Liver (tissue), 9 donors: ENCODE results near the gene COPZ1. TPM values are rescaled to one million over a fixed set of nuclear protein-coding genes. Genes with fewer than 3 reads are reported as not detected.

Experiments
- DNase-seq: peaks from one replicate; pipeline ENCODE4 v3.0.0-alpha.2; 2017; ENCODE audit warnings: low spot score
- H3K27ac ChIP-seq, 2 donors: one replicate each; pipeline ENCODE4 v1.7.0; 2013; ENCODE audit warnings: inconsistent platforms in 2 of 2, low read length in 2 of 2, control low read depth in 1 of 2, low read depth in 1 of 2, mild to moderate bottlenecking in 1 of 2
- H3K27me3 ChIP-seq, 4 donors: one replicate each; pipeline versions ENCODE4 v1.6.1 to v1.7.0; 2013; ENCODE audit warnings: low read length in 3 of 4, inconsistent platforms in 1 of 4, mild to moderate bottlenecking in 1 of 4, moderate library complexity in 1 of 4; ENCODE audit not compliant: control insufficient read depth in 4 of 4, insufficient read depth in 4 of 4
- H3K36me3 ChIP-seq, 4 donors: one replicate each; pipeline versions ENCODE4 v1.6.1 to v1.7.0; 2013; ENCODE audit warnings: low read length in 3 of 4, mild to moderate bottlenecking in 3 of 4, low read depth in 1 of 4, moderate library complexity in 1 of 4; ENCODE audit not compliant: control insufficient read depth in 4 of 4, insufficient read depth in 3 of 4
- H3K4me1 ChIP-seq, 4 donors: one replicate each; pipeline versions ENCODE4 v1.6.1 to v1.7.0; 2013; ENCODE audit warnings: low read length in 3 of 4, mild to moderate bottlenecking in 3 of 4, moderate library complexity in 1 of 4; ENCODE audit not compliant: control insufficient read depth in 4 of 4, insufficient read depth in 4 of 4
- H3K4me3 ChIP-seq, 3 donors: one replicate each; pipeline versions ENCODE4 v1.6.1 to v1.7.0; 2013; ENCODE audit warnings: low read length in 3 of 3, control low read depth in 1 of 3, low read depth in 1 of 3, mild to moderate bottlenecking in 1 of 3
- H3K9ac ChIP-seq, 2 donors: one replicate each; pipeline ENCODE4 v1.7.0; 2013; ENCODE audit warnings: low read length in 2 of 2, mild to moderate bottlenecking in 2 of 2, moderate library complexity in 2 of 2, control low read depth in 1 of 2, low read depth in 1 of 2
- H3K9me3 ChIP-seq, 4 donors: one replicate each; pipeline versions ENCODE4 v1.6.1 to v1.7.0; 2013; ENCODE audit warnings: low read length in 3 of 4; ENCODE audit not compliant: control insufficient read depth in 4 of 4
- EGR1 ChIP-seq, 2 donors: IDR thresholded peaks; 2 replicates each; pipeline ENCODE4 v1.6.1; 2016 to 2018; ENCODE audit warnings: antibody characterized with exemption in 2 of 2, low read depth in 2 of 2
- FOXA1 ChIP-seq: IDR thresholded peaks from 2 replicates; pipeline ENCODE4 v1.6.1; 2016; ENCODE audit warnings: antibody characterized with exemption
- FOXA2 ChIP-seq: IDR thresholded peaks from 2 replicates; pipeline ENCODE4 v1.6.1; 2016; ENCODE audit warnings: antibody characterized with exemption
- GABPA ChIP-seq, 2 donors: IDR thresholded peaks in 1 of 2; conservative IDR thresholded peaks in 1 of 2; 2 replicates each; pipeline ENCODE4 v1.6.1; 2016; ENCODE audit warnings: antibody characterized with exemption in 2 of 2, mild to moderate bottlenecking in 1 of 2, moderate library complexity in 1 of 2
- HNF4A ChIP-seq, 2 donors: conservative IDR thresholded peaks; 2 replicates each; pipeline ENCODE4 v1.6.1; 2016; ENCODE audit warnings: antibody characterized with exemption in 2 of 2, mild to moderate bottlenecking in 2 of 2
- HNF4G ChIP-seq: IDR thresholded peaks from 2 replicates; pipeline ENCODE4 v1.6.1; 2016; ENCODE audit warnings: antibody characterized with exemption
- NR2F2 ChIP-seq: IDR thresholded peaks from 2 replicates; pipeline ENCODE4 v1.6.1; 2016; ENCODE audit warnings: antibody characterized with exemption
- RAD21 ChIP-seq, 2 donors: IDR thresholded peaks; 2 replicates each; pipeline ENCODE4 v1.6.1; 2016; ENCODE audit warnings: antibody characterized with exemption in 2 of 2, mild to moderate bottlenecking in 2 of 2
- RXRA ChIP-seq, 2 donors: IDR thresholded peaks; 2 replicates each; pipeline ENCODE4 v1.6.1; 2017 to 2018; ENCODE audit warnings: antibody characterized with exemption in 2 of 2, mild to moderate bottlenecking in 1 of 2
- SP1 ChIP-seq: IDR thresholded peaks from 2 replicates; pipeline ENCODE4 v1.6.1; 2018; ENCODE audit warnings: antibody characterized with exemption, mild to moderate bottlenecking
- YY1 ChIP-seq: IDR thresholded peaks from 2 replicates; pipeline ENCODE4 v1.6.1; 2016; ENCODE audit warnings: antibody characterized with exemption, mild to moderate bottlenecking
- WGBS: extraction: QIAGEN DNeasy Blood & Tissue Kit; methylation state at CpG from one replicate; pipeline ENCODE4 v1.1.7; 2013; 5-methylcytosine and 5-hydroxymethylcytosine counted together
- polyA plus RNA-seq, 2 donors: library from polyadenylated mRNA; stranded (reverse) in 1 of 2; unstranded in 1 of 2; fragments of 200-250 nt in 1 of 2; fragments of >200 nt in 1 of 2; fragmentation: Nextera tagmentation in 1 of 2; extraction: Ambion mirVana in 1 of 2; gene quantifications; one replicate each; pipeline versions ENCODE4 v1.2.1 to v1.2.3, GENCODE V29; 2013 to 2015
- total RNA-seq, 2 donors: library from RNA; depleted of rRNA; stranded (reverse); fragments of >200 nt; gene quantifications; one replicate each; pipeline ENCODE4 v1.2.3, GENCODE V29; 2014
- TF ChIP-seq, protein P1 (sequence below): IDR thresholded peaks from 2 replicates; pipeline ENCODE4 v1.6.1; 2016; ENCODE audit warnings: antibody characterized with exemption, mild to moderate bottlenecking
- TF ChIP-seq, protein P2 (sequence below): IDR thresholded peaks from 2 replicates; pipeline ENCODE4 v1.6.1; 2016; ENCODE audit warnings: antibody characterized with exemption
- TF ChIP-seq, protein P3 (sequence below): IDR thresholded peaks from 2 replicates; pipeline ENCODE4 v1.6.1; 2016; ENCODE audit warnings: antibody characterized with exemption
- TF ChIP-seq, protein P4 (sequence below): fragments of 150-350 bp; IDR thresholded peaks from 2 replicates; pipeline ENCODE4 v1.5.1; 2017; ENCODE audit warnings: improper control_type of control experiment, low read depth, low read length; ENCODE audit not compliant: missing input control
- TF ChIP-seq, protein P5 (sequence below): IDR thresholded peaks from 2 replicates; pipeline ENCODE4 v1.6.1; 2016; ENCODE audit warnings: antibody characterized with exemption
- donor health status: healthy.
- donor health status: healthy.
- donor health status: healthy.
- donor health status: healthy.
- donor health status: healthy.

COPZ1 gene
- total and polyA plus RNA-seq, 4 donors: 54.6 to 92.6 (median 79.8) TPM

DNA sequence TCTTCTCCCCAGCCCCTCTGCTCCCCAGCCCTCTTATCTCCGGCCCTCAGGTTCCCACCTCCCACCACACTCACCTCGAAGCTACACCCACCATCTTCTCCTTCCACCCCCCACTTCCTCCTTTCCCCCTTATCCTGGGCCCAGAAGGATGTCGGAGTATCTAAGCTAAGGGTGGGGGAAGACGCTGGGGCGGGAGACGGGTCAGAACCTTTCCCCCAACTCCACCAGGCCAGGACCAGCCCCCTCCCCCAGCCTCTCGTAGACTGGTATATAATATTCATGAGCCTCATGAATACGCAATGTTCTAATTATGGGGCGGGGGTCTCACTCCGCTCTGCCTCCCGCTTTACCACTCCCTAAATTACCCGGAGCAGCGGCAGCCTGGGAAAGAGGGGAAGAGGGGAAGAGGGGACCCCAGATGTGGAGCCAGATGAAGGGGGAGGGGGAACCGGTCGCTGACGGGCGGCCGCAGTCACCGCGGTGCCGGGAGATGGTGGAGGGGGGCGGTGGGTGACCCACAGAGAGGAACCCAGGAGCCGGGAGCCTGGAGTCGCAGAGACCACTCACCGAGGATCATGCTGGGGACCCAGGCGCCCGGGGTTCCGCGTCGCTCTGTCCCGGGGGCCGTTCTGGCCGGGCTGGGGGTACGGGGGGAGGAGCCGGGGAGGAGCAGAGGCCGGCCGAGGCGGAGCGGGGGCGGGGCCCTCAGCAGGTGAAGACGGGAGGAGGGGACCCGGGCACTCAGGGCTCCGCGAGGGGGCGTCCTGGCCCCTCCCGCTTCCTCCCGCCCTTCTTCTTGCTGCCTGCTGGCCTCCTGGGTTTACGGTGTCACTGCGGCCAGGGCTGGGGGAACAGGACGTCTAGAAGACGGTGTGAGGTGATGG is 66.0 kb downstream of the COPZ1 start:
- Histone ChIP-seq H3K9ac (no peak overlapping the region), H3K4me3 (peak overlapping the region in 1 of 3 donors; percentile 6), H3K27ac (no peak overlapping the region), H3K9me3 (no peaks in the 10 kb centered on the region), H3K4me1 (peaks cover 0 to 6% (median 1%) of the 10 kb centered on the region in 4 donors), H3K36me3 (peaks cover 1 to 18% (median 12%) of the 10 kb centered on the region in 4 donors), H3K27me3 (no peaks in the 10 kb centered on the region)
- WGBS: 53% methylated on average over 51 of the region's 51 CpGs
- no peak for DNase-seq
- TF ChIP-seq, protein P1, sequence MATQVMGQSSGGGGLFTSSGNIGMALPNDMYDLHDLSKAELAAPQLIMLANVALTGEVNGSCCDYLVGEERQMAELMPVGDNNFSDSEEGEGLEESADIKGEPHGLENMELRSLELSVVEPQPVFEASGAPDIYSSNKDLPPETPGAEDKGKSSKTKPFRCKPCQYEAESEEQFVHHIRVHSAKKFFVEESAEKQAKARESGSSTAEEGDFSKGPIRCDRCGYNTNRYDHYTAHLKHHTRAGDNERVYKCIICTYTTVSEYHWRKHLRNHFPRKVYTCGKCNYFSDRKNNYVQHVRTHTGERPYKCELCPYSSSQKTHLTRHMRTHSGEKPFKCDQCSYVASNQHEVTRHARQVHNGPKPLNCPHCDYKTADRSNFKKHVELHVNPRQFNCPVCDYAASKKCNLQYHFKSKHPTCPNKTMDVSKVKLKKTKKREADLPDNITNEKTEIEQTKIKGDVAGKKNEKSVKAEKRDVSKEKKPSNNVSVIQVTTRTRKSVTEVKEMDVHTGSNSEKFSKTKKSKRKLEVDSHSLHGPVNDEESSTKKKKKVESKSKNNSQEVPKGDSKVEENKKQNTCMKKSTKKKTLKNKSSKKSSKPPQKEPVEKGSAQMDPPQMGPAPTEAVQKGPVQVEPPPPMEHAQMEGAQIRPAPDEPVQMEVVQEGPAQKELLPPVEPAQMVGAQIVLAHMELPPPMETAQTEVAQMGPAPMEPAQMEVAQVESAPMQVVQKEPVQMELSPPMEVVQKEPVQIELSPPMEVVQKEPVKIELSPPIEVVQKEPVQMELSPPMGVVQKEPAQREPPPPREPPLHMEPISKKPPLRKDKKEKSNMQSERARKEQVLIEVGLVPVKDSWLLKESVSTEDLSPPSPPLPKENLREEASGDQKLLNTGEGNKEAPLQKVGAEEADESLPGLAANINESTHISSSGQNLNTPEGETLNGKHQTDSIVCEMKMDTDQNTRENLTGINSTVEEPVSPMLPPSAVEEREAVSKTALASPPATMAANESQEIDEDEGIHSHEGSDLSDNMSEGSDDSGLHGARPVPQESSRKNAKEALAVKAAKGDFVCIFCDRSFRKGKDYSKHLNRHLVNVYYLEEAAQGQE: no peak
- TF ChIP-seq NR2F2 (no peak), FOXA1 (no peak), RXRA (IDR thresholded peaks at IDR 0.05) (no peak), GABPA (IDR thresholded peaks at IDR 0.05 in 1 of 2, conservative IDR thresholded peaks at IDR 0.05 in 1 of 2) (no peak), HNF4A (conservative IDR thresholded peaks at IDR 0.05) (no peak), HNF4G (no peak), RAD21 (IDR thresholded peaks at IDR 0.05) (no peak)
- TF ChIP-seq, protein P2, sequence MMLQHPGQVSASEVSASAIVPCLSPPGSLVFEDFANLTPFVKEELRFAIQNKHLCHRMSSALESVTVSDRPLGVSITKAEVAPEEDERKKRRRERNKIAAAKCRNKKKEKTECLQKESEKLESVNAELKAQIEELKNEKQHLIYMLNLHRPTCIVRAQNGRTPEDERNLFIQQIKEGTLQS: no peak
- TF ChIP-seq, protein P3, sequence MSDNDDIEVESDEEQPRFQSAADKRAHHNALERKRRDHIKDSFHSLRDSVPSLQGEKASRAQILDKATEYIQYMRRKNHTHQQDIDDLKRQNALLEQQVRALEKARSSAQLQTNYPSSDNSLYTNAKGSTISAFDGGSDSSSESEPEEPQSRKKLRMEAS: no peak

DNA sequence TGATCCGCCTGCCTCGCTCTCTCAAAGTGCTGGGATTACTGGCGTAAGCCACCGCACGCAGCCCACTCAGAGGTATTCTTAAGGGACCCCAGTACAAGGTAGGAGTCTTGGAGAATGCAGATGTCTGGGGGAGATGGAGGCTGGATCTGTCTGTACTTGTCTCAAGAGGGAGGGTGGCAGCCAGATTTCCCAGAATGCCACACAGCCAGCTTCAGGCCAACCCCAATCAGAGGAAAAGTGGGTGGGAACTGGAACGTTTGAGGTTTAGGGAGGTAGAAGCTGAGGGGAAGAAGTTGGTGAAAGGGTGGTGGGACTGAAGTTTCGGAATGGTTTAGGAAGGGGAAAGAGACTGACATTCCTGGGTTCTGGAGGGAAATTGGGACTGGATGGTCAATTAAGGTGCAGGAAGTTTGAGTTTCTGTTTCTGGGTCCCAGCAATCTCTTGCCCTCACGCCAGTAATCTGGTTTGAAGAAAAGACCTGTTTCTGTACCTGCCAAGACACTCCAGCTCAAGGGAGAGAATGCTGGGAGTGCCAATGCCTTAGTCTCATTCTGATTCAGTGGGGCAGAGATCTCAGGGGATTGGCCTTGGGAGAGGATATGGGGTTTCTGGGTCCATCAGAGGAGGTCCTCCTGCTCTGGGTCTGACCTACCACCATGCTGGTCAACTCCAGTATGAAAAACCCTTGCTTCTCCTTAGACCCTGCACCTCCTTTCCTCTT is 67.7 kb downstream of the COPZ1 start:
- Histone ChIP-seq H3K9ac (no peak overlapping the region), H3K4me3 (no peak overlapping the region), H3K27me3 (no peaks in the 10 kb centered on the region), H3K27ac (no peak overlapping the region), H3K36me3 (peaks cover 6 to 34% (median 27%) of the 10 kb centered on the region in 4 donors), H3K4me1 (peaks cover 0 to 5% (median 1%) of the 10 kb centered on the region in 4 donors), H3K9me3 (no peaks in the 10 kb centered on the region)
- DNase-seq: no peak
- 86% methylated on average over 8 of the region's 8 CpGs for WGBS
- TF ChIP-seq, protein P2: no peak
- TF ChIP-seq YY1 (no peak), SP1 (no peak), FOXA2 (no peak), NR2F2 (no peak), RXRA (IDR thresholded peaks at IDR 0.05) (no peak), RAD21 (IDR thresholded peaks at IDR 0.05) (no peak), HNF4A (conservative IDR thresholded peaks at IDR 0.05) (no peak), EGR1 (IDR thresholded peaks at IDR 0.05; ENCODE audit: low read depth in 2 of 2) (no peak)
- TF ChIP-seq, protein P3: no peak
- TF ChIP-seq, protein P1: no peak
- TF ChIP-seq, protein P4, sequence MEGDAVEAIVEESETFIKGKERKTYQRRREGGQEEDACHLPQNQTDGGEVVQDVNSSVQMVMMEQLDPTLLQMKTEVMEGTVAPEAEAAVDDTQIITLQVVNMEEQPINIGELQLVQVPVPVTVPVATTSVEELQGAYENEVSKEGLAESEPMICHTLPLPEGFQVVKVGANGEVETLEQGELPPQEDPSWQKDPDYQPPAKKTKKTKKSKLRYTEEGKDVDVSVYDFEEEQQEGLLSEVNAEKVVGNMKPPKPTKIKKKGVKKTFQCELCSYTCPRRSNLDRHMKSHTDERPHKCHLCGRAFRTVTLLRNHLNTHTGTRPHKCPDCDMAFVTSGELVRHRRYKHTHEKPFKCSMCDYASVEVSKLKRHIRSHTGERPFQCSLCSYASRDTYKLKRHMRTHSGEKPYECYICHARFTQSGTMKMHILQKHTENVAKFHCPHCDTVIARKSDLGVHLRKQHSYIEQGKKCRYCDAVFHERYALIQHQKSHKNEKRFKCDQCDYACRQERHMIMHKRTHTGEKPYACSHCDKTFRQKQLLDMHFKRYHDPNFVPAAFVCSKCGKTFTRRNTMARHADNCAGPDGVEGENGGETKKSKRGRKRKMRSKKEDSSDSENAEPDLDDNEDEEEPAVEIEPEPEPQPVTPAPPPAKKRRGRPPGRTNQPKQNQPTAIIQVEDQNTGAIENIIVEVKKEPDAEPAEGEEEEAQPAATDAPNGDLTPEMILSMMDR: no peak
- TF ChIP-seq, protein P5, sequence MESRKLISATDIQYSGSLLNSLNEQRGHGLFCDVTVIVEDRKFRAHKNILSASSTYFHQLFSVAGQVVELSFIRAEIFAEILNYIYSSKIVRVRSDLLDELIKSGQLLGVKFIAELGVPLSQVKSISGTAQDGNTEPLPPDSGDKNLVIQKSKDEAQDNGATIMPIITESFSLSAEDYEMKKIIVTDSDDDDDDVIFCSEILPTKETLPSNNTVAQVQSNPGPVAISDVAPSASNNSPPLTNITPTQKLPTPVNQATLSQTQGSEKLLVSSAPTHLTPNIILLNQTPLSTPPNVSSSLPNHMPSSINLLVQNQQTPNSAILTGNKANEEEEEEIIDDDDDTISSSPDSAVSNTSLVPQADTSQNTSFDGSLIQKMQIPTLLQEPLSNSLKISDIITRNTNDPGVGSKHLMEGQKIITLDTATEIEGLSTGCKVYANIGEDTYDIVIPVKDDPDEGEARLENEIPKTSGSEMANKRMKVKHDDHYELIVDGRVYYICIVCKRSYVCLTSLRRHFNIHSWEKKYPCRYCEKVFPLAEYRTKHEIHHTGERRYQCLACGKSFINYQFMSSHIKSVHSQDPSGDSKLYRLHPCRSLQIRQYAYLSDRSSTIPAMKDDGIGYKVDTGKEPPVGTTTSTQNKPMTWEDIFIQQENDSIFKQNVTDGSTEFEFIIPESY: no peak
